ENCODE measurements around the gene MYH14. TPM values are rescaled to one million over a fixed set of nuclear protein-coding genes. Genes with fewer than 3 reads are reported as not detected.

The MYH14 gene
- total RNA-seq, result 29.9 TPM

GRCh38 chr19:50203281-50204080, at the start of gene MYH14:
MYH14 (plus strand) TSS chr19:50203622; CDS start chr19:50210366, 6,744 bp downstream.

GRCh38 chr19:50162988-50163387, 40.4 kb upstream of the MYH14 start, which contains the start of gene IZUMO2:
IZUMO2 (minus strand) TSS chr19:50163281; CDS start chr19:50163194, 87 bp downstream.

GRCh38 chr19:50329146-50329925, 125.9 kb downstream of the MYH14 start, which contains the start of gene KCNC3:
KCNC3 (minus strand) TSS chr19:50329377; CDS start chr19:50329082, 295 bp downstream.

Other genes with a start within 250 kb of the MYH14 start
- 1.3 TPM for gene SIGLEC11, start 242.4 kb upstream of the MYH14 start, total RNA-seq
- gene VRK3, start 178.2 kb upstream of the MYH14 start, total RNA-seq, result 43.3 TPM
- gene ZNF473, start 177.6 kb upstream of the MYH14 start, total RNA-seq, result 18.7 TPM
- not detected for gene IZUMO2, start 40.3 kb upstream of the MYH14 start, total RNA-seq
- gene KCNC3, start 125.8 kb downstream of the MYH14 start, total RNA-seq, result 4.7 TPM
- gene NAPSA, start 162.0 kb downstream of the MYH14 start, total RNA-seq, result 0.44 TPM
- 31.7 TPM for gene NR1H2, start 172.8 kb downstream of the MYH14 start, total RNA-seq
- 24.5 TPM for gene POLD1, start 180.7 kb downstream of the MYH14 start, total RNA-seq
- 0.33 TPM for gene SPIB, start 215.3 kb downstream of the MYH14 start, total RNA-seq
- gene MYBPC2, start 229.3 kb downstream of the MYH14 start, total RNA-seq, result 1.2 TPM